Esophagus squamous epithelium (tissue), 5 donors: ENCODE measurements around the gene BIRC6. TPM values are rescaled to one million over a fixed set of nuclear protein-coding genes. Genes with fewer than 3 reads are reported as not detected.

ENCODE experiments used
- DNase-seq: peaks from one replicate; lab custom pipeline; 2025; lab: John Stamatoyannopoulos, UW
- H3K27ac ChIP-seq, 4 donors: fragments of 200-600 bp; sonication (generic); one replicate each; pipeline ENCODE4 v1.5.1; 2016 to 2019; ENCODE audit warnings: mild to moderate bottlenecking in 1 of 4
- H3K27me3 ChIP-seq, 4 donors: fragments of 200-600 bp; sonication (generic); 1 replicate in 3 of 4; 2 replicates in 1 of 4; pipeline versions ENCODE4 v1.5.1 to v1.6.0; 2017 to 2021; ENCODE audit warnings: antibody characterized with exemption in 1 of 4
- H3K36me3 ChIP-seq, 3 donors: fragments of 200-600 bp; sonication (generic); one replicate each; pipeline ENCODE4 v1.5.1; 2016 to 2019
- H3K4me1 ChIP-seq, 3 donors: fragments of 200-600 bp; sonication (generic); one replicate each; pipeline ENCODE4 v1.5.1; 2017 to 2019
- H3K4me3 ChIP-seq, 4 donors: fragments of 200-600 bp; sonication (generic); 1 replicate in 3 of 4; 2 replicates in 1 of 4; pipeline ENCODE4 v1.5.1; 2016 to 2019; ENCODE audit warnings: mild to moderate bottlenecking in 2 of 4, moderate library complexity in 1 of 4
- H3K9me3 ChIP-seq, 3 donors: fragments of 200-600 bp; sonication (generic); one replicate each; pipeline ENCODE4 v1.5.1; 2016 to 2019
- POLR2A ChIP-seq, 4 donors: fragments of 450-650 bp; IDR thresholded peaks; one replicate each; pipeline ENCODE4 v1.6.1; 2017; ENCODE audit warnings: antibody characterized with exemption in 4 of 4, mild to moderate bottlenecking in 4 of 4, moderate library complexity in 3 of 4
- whole genome bisulfite sequencing, 2 donors: methylation state at CpG; one replicate each; pipeline ENCODE4 v1.1.5; 2018; 5-methylcytosine and 5-hydroxymethylcytosine counted together
- intact Hi-C: fragments of 100-400 bp; cut with DNase I; formaldehyde crosslinking; loops from one replicate; pipeline ENCODE4 v1.15.0; 2022
- small RNA-seq, 4 donors: library from RNA; depleted of rRNA; stranded (forward); fragments of <200 nt; gene quantifications; one replicate each; pipeline ENCODE3, GENCODE V24; 2016
- total RNA-seq, 4 donors: library from RNA; depleted of rRNA; stranded (reverse); fragments of >200 nt; gene quantifications; one replicate each; pipeline ENCODE4 v1.1.0, GENCODE V29; 2016
- TF ChIP-seq, protein P1 (sequence below), 6 experiments: fragments of 450-650 bp in 4 of 6; fragments of 200-600 bp in 2 of 6; sonication (generic) in 2 of 6; IDR thresholded peaks; one replicate each; pipeline ENCODE4 v1.5.1; 2016 to 2019; ENCODE audit warnings: antibody characterized with exemption in 6 of 6, mild to moderate bottlenecking in 4 of 6, moderate library complexity in 4 of 6
- donor health status: DM: yes; HTN: yes; CAD: no.

Gene BIRC6
- total RNA-seq, 4 donors from 2014 or later, result 56.7 to 120 (median 76.6) TPM

DNA sequence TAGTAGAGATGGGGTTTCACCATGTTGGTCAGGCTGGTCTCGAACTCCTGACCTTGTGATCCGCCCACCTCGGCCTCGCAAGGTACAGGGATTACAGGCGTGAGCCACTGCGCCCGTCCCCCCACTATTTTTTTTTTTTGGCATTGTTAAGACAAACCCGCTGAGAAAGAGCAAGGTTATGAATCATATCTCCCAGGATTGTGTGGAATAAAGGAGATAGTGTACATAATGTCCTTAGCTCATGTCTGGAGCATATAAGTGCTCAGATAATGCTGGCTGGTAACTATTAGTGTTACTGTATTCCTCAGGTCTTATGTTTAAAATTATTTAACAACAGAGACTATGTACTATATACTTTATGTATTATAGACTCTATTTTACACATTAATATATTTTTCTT is 307.0 kb downstream of the BIRC6 start:
- no peak for TF ChIP-seq POLR2A (IDR thresholded peaks at IDR 0.05)
- TF ChIP-seq, protein P1, sequence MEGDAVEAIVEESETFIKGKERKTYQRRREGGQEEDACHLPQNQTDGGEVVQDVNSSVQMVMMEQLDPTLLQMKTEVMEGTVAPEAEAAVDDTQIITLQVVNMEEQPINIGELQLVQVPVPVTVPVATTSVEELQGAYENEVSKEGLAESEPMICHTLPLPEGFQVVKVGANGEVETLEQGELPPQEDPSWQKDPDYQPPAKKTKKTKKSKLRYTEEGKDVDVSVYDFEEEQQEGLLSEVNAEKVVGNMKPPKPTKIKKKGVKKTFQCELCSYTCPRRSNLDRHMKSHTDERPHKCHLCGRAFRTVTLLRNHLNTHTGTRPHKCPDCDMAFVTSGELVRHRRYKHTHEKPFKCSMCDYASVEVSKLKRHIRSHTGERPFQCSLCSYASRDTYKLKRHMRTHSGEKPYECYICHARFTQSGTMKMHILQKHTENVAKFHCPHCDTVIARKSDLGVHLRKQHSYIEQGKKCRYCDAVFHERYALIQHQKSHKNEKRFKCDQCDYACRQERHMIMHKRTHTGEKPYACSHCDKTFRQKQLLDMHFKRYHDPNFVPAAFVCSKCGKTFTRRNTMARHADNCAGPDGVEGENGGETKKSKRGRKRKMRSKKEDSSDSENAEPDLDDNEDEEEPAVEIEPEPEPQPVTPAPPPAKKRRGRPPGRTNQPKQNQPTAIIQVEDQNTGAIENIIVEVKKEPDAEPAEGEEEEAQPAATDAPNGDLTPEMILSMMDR (IDR thresholded peaks at IDR 0.05), result no peak
- Histone ChIP-seq H3K36me3 (peaks cover 0 to 46% (median 0%) of the 10 kb centered on the region in 3 donors), H3K4me1 (no peaks in the 10 kb centered on the region), H3K27ac (no peak overlapping the region), H3K9me3 (no peaks in the 10 kb centered on the region), H3K27me3 (no peaks in the 10 kb centered on the region), H3K4me3 (no peak overlapping the region)
- intact Hi-C loops, result no loop called here
- DNase-seq, result no peak
- 80 to 93% methylated on average over 3 to 8 of the region's 8 CpGs for WGBS, 2 donors

DNA sequence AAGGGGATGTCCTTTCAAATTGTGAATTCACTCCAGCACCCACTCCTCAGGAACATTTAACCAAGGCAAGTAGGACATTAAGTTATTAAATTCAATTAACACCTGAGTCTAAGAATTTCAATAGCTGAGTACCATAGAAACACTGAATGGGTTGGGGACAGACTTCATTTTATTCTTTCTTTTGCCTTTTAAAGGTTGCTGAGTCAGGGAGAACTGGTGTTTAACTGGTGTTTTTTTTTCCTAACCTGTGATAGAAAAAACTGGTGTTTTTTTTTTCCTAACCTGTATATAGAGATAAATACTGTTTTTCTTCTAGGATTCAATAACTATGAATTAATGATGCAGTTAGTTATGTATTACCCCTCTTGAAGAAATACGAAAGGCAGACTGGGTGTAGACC is 309.9 kb downstream of the BIRC6 start:
- TF ChIP-seq, protein P1 (IDR thresholded peaks at IDR 0.05), result no peak
- H3K27me3 ChIP-seq, result no peaks in the 10 kb centered on the region
- 95 to 100% methylated on average over 1 of the region's 1 CpG for WGBS, 2 donors
- H3K27ac ChIP-seq, result no peak overlapping the region
- no peak overlapping the region for H3K4me3 ChIP-seq
- intact Hi-C loops, result no loop called here
- H3K9me3 ChIP-seq, result no peaks in the 10 kb centered on the region
- no peaks in the 10 kb centered on the region for H3K4me1 ChIP-seq
- peaks cover 0 to 59% (median 0%) of the 10 kb centered on the region in 3 donors for H3K36me3 ChIP-seq
- DNase-seq, result no peak

DNA sequence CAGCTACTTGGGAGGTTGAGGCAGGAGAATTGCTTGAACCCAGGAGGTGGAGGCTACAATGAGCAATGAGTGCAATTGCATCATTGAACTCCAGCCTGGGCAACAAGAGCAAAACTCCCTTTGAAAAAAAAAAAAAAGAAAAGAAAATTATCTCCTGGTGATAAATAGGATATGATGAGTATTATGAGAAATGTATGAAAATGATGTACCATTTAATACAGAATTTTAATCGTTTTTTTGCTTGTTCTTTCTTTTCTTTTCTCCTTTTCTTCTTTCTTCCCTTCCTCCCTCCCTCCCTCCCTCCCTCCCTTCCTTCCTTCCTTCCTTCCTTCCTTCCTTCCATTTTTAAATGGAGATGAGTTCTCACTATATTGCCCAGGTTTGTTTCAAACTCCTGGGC is 311.4 kb downstream of the BIRC6 start:
- Histone ChIP-seq H3K9me3 (no peaks in the 10 kb centered on the region), H3K4me1 (no peaks in the 10 kb centered on the region), H3K27ac (no peak overlapping the region), H3K4me3 (no peak overlapping the region), H3K27me3 (no peaks in the 10 kb centered on the region), H3K36me3 (peaks cover 0 to 75% (median 0%) of the 10 kb centered on the region in 3 donors)
- intact Hi-C loops, result no loop called here
- WGBS, 2 donors, result 85 to 86% methylated on average over 1 of the region's 1 CpG
- no peak for DNase-seq
- TF ChIP-seq, protein P1 (IDR thresholded peaks at IDR 0.05), result no peak
- TF ChIP-seq POLR2A (IDR thresholded peaks at IDR 0.05), result no peak

Small RNAs within 50 kb of the gene (small RNA-seq; reads per million reads assigned to genes)
- 0 reads per million in 4 donors for gene MIR4765
- 0 reads per million in 4 donors for gene MIR558

Other genes starting within 250 kb of the BIRC6 start
- 10 to 100 TPM in 3 of 4 donors, 1 to 10 TPM in 1; 9.3 to 22.5 (median 17.2) TPM for gene SLC30A6, start 191.2 kb upstream of the BIRC6 start, total RNA-seq
- under 1 TPM in 3 of 4 donors, not detected in 1; 0.44 to 0.91 (median 0.57) TPM for gene NLRC4, start 92.1 kb upstream of the BIRC6 start, total RNA-seq
- 10 to 100 TPM; 11.9 to 34.9 (median 13.7) TPM for gene YIPF4, start 79.1 kb upstream of the BIRC6 start, total RNA-seq